WTC11 (cell line): ENCODE measurements around the gene CCM2. TPM values are rescaled to one million over a fixed set of nuclear protein-coding genes. Genes with fewer than 3 reads are reported as not detected.

Experiments
- ATAC-seq: fragments of 200-7000 bp; cut with Tn5 transposase; 2 replicates; pipeline ENCODE4 v1.10.0; 2021; ENCODE audit warnings: mild to moderate bottlenecking, moderate library complexity
- CTCF ChIA-PET: fragments of 300-600 bp; sonication (Branson Sonifier 250); formaldehyde crosslinking; loops from one replicate; lab custom pipeline; 2021; ENCODE audit warnings: antibody characterized with exemption; lab: Charles Lee
- POLR2A ChIA-PET: fragments of 350-600 bp; sonication (Branson Sonifier 250); formaldehyde crosslinking; loops from one replicate; lab custom pipeline; 2021; ENCODE audit warnings: antibody characterized with exemption; lab: Charles Lee
- DNase-seq: peaks from one replicate; pipeline ENCODE4 v3.0.0; 2021; ENCODE audit warnings: low spot score
- H3K27ac Mint-ChIP-seq: 2 replicates; pipeline ENCODE4 v1.8.0; 2021; ENCODE audit warnings: mixed read lengths
- H3K27me3 Mint-ChIP-seq: 2 replicates; pipeline ENCODE4 v1.8.0; 2021; ENCODE audit warnings: low read depth, mild to moderate bottlenecking, moderate library complexity, mixed read lengths
- H3K36me3 Mint-ChIP-seq: 2 replicates; pipeline ENCODE4 v1.8.0; 2021; ENCODE audit warnings: mixed read lengths
- H3K4me1 Mint-ChIP-seq: 2 replicates; pipeline ENCODE4 v1.8.0; 2022; ENCODE audit warnings: mixed read lengths
- H3K4me3 Mint-ChIP-seq: 2 replicates; pipeline ENCODE4 v1.8.0; 2021; ENCODE audit warnings: mild to moderate bottlenecking, moderate library complexity, mixed read lengths
- H3K9me3 Mint-ChIP-seq: 2 replicates; pipeline ENCODE4 v1.8.0; 2021; ENCODE audit warnings: mixed read lengths
- CBFB ChIP-seq: sonication (generic); formaldehyde crosslinking; IDR thresholded peaks from 2 replicates; pipeline ENCODE4 v1.8.1; 2022; ENCODE audit warnings: mild to moderate bottlenecking, low read depth, missing genetic modification reagents
- IRF2 ChIP-seq: sonication (generic); formaldehyde crosslinking; IDR thresholded peaks from 2 replicates; pipeline ENCODE4 v1.8.0; 2022; ENCODE audit warnings: low read depth, missing genetic modification reagents, borderline replicate concordance
- JAZF1 ChIP-seq: fragments of 250-450 bp; sonication (Bioruptor Pico); IDR thresholded peaks from 2 replicates; pipeline ENCODE4 v1.9.0; 2021; ENCODE audit warnings: moderate library complexity, mild to moderate bottlenecking, inconsistent platforms
- MXD4 ChIP-seq: fragments of 250-450 bp; sonication (Bioruptor Pico); IDR thresholded peaks from 2 replicates; pipeline ENCODE4 v1.8.0; 2021; ENCODE audit warnings: mild to moderate bottlenecking, moderate library complexity, borderline replicate concordance
- NFYB ChIP-seq: sonication (generic); formaldehyde crosslinking; conservative IDR thresholded peaks from 2 replicates; pipeline ENCODE4 v1.8.0; 2022; ENCODE audit warnings: low read depth, missing genetic modification reagents
- NR3C1 ChIP-seq: sonication (generic); formaldehyde crosslinking; conservative IDR thresholded peaks from 2 replicates; pipeline ENCODE4 v1.8.1; 2023; ENCODE audit warnings: low read depth, mild to moderate bottlenecking, missing genetic modification reagents
- SMAD4 ChIP-seq: sonication (generic); formaldehyde crosslinking; IDR thresholded peaks from 2 replicates; pipeline ENCODE4 v1.8.0; 2022; ENCODE audit warnings: mild to moderate bottlenecking, missing genetic modification reagents
- SOX15 ChIP-seq: fragments of 250-450 bp; sonication (Bioruptor Pico); IDR thresholded peaks from 2 replicates; pipeline ENCODE4 v1.9.0; 2021; ENCODE audit warnings: mild to moderate bottlenecking
- TEAD1 ChIP-seq: sonication (generic); formaldehyde crosslinking; IDR thresholded peaks from 2 replicates; pipeline ENCODE4 v1.8.0; 2022; ENCODE audit warnings: mild to moderate bottlenecking, missing genetic modification reagents
- TEAD4 ChIP-seq: sonication (generic); formaldehyde crosslinking; IDR thresholded peaks from 2 replicates; pipeline ENCODE4 v1.8.0; 2022; ENCODE audit warnings: mild to moderate bottlenecking, missing genetic modification reagents
- ZNF138 ChIP-seq: sonication (generic); formaldehyde crosslinking; conservative IDR thresholded peaks from 2 replicates; pipeline ENCODE4 v1.8.1; 2022; ENCODE audit warnings: mild to moderate bottlenecking, moderate library complexity, missing genetic modification reagents
- ZNF263 ChIP-seq: sonication (generic); formaldehyde crosslinking; IDR thresholded peaks from 2 replicates; pipeline ENCODE4 v1.8.1; 2022; ENCODE audit warnings: low read depth, mild to moderate bottlenecking, moderate library complexity, missing genetic modification reagents
- ZNF317 ChIP-seq: sonication (generic); formaldehyde crosslinking; IDR thresholded peaks from 2 replicates; pipeline ENCODE4 v1.8.1; 2023; ENCODE audit warnings: low read depth, mild to moderate bottlenecking, moderate library complexity, missing genetic modification reagents, borderline replicate concordance
- ZNF396 ChIP-seq: fragments of 250-450 bp; sonication (Bioruptor Pico); IDR thresholded peaks from 2 replicates; pipeline ENCODE4 v1.8.0; 2021; ENCODE audit warnings: mild to moderate bottlenecking, moderate library complexity, borderline replicate concordance
- total RNA-seq: library from RNA; stranded (reverse); gene quantifications from 3 replicates; pipeline ENCODE4 v1.2.3, GENCODE V29; 2021
- TF ChIP-seq, protein P1 (sequence below): sonication (generic); formaldehyde crosslinking; IDR thresholded peaks from 2 replicates; pipeline ENCODE4 v1.8.0; 2022; ENCODE audit warnings: mild to moderate bottlenecking, missing genetic modification reagents
- TF ChIP-seq, protein P2 (sequence below): sonication (generic); formaldehyde crosslinking; IDR thresholded peaks from 2 replicates; pipeline ENCODE4 v1.8.1; 2022; ENCODE audit warnings: low read depth, missing genetic modification reagents, borderline replicate concordance
- TF ChIP-seq, protein P3 (sequence below): sonication (generic); formaldehyde crosslinking; conservative IDR thresholded peaks from 2 replicates; pipeline ENCODE4 v1.8.1; 2023; ENCODE audit warnings: mild to moderate bottlenecking, low read depth, missing genetic modification reagents, moderate library complexity
- TF ChIP-seq, protein P4 (sequence below): fragments of 250-450 bp; sonication (Bioruptor Pico); IDR thresholded peaks from 2 replicates; pipeline ENCODE4 v1.9.0; 2021; ENCODE audit warnings: mild to moderate bottlenecking, borderline replicate concordance
- TF ChIP-seq, protein P5 (sequence below): fragments of 250-450 bp; sonication (Bioruptor Pico); conservative IDR thresholded peaks from 2 replicates; pipeline ENCODE4 v1.9.0; 2021; ENCODE audit warnings: mild to moderate bottlenecking

Gene CCM2
- total RNA-seq, 1 experiment from 2014 or later: 32.7 TPM

DNA sequence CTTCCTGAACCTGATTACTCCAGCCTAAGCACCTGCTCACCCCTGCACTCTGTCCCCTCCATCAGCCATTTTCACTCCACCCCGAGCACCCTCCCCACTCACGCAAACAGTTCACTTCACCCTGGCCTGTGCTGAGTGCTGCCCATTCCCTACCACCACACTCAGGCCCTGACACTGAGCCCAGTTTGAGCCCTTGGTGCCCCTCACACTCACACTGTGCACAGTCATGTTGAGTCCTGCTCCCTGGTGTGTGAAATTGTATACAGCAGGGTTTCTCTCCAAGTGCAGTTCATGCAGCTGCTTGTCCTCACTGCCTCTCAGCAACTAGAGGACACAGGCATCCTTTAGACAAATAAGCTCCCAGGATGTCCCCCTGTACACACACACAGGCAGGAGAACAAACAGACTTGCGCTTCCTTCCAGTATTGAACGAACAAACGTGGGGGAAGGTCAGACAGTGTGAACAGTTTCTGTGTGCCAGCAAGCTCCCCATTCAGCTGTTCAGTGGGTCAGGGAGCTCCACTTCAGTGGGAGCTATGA lies 28.0 kb upstream of the CCM2 start:
- Mint-ChIP-seq H3K9me3 (no peaks in the 10 kb centered on the region), H3K4me3 (no peak overlapping the region), H3K4me1 (no peaks in the 10 kb centered on the region), H3K36me3 (no peaks in the 10 kb centered on the region), H3K27ac (no peak overlapping the region), H3K27me3 (no peaks in the 10 kb centered on the region; the same call in 1 of the 2 replicates)
- CTCF ChIA-PET: interaction anchor here (0.7 to 3.3 kb wide), 7 partner anchors 9 to 165 kb away, joined by 3 to 139 read pairs (median 25); partner anchors contain the start of genes CCM2 and H2AZ2
- DNase-seq: no peak
- TF ChIP-seq TEAD1: no peak
- no peak for TF ChIP-seq NR3C1 (CRISPR knock-in tag)
- no peak for TF ChIP-seq IRF2 (CRISPR knock-in tag)
- no peak for TF ChIP-seq ZNF396 (CRISPR knock-in tag)
- TF ChIP-seq, protein P1, sequence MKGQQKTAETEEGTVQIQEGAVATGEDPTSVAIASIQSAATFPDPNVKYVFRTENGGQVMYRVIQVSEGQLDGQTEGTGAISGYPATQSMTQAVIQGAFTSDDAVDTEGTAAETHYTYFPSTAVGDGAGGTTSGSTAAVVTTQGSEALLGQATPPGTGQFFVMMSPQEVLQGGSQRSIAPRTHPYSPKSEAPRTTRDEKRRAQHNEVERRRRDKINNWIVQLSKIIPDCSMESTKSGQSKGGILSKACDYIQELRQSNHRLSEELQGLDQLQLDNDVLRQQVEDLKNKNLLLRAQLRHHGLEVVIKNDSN: no peak
- TF ChIP-seq, protein P2, sequence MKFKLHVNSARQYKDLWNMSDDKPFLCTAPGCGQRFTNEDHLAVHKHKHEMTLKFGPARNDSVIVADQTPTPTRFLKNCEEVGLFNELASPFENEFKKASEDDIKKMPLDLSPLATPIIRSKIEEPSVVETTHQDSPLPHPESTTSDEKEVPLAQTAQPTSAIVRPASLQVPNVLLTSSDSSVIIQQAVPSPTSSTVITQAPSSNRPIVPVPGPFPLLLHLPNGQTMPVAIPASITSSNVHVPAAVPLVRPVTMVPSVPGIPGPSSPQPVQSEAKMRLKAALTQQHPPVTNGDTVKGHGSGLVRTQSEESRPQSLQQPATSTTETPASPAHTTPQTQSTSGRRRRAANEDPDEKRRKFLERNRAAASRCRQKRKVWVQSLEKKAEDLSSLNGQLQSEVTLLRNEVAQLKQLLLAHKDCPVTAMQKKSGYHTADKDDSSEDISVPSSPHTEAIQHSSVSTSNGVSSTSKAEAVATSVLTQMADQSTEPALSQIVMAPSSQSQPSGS (CRISPR knock-in tag): no peak
- no peak for TF ChIP-seq CBFB (CRISPR knock-in tag)
- TF ChIP-seq, protein P3, sequence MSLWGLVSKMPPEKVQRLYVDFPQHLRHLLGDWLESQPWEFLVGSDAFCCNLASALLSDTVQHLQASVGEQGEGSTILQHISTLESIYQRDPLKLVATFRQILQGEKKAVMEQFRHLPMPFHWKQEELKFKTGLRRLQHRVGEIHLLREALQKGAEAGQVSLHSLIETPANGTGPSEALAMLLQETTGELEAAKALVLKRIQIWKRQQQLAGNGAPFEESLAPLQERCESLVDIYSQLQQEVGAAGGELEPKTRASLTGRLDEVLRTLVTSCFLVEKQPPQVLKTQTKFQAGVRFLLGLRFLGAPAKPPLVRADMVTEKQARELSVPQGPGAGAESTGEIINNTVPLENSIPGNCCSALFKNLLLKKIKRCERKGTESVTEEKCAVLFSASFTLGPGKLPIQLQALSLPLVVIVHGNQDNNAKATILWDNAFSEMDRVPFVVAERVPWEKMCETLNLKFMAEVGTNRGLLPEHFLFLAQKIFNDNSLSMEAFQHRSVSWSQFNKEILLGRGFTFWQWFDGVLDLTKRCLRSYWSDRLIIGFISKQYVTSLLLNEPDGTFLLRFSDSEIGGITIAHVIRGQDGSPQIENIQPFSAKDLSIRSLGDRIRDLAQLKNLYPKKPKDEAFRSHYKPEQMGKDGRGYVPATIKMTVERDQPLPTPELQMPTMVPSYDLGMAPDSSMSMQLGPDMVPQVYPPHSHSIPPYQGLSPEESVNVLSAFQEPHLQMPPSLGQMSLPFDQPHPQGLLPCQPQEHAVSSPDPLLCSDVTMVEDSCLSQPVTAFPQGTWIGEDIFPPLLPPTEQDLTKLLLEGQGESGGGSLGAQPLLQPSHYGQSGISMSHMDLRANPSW (CRISPR knock-in tag): no peak
- no peak for TF ChIP-seq ZNF263 (CRISPR knock-in tag)
- no peak for TF ChIP-seq ZNF317
- TF ChIP-seq, protein P4, sequence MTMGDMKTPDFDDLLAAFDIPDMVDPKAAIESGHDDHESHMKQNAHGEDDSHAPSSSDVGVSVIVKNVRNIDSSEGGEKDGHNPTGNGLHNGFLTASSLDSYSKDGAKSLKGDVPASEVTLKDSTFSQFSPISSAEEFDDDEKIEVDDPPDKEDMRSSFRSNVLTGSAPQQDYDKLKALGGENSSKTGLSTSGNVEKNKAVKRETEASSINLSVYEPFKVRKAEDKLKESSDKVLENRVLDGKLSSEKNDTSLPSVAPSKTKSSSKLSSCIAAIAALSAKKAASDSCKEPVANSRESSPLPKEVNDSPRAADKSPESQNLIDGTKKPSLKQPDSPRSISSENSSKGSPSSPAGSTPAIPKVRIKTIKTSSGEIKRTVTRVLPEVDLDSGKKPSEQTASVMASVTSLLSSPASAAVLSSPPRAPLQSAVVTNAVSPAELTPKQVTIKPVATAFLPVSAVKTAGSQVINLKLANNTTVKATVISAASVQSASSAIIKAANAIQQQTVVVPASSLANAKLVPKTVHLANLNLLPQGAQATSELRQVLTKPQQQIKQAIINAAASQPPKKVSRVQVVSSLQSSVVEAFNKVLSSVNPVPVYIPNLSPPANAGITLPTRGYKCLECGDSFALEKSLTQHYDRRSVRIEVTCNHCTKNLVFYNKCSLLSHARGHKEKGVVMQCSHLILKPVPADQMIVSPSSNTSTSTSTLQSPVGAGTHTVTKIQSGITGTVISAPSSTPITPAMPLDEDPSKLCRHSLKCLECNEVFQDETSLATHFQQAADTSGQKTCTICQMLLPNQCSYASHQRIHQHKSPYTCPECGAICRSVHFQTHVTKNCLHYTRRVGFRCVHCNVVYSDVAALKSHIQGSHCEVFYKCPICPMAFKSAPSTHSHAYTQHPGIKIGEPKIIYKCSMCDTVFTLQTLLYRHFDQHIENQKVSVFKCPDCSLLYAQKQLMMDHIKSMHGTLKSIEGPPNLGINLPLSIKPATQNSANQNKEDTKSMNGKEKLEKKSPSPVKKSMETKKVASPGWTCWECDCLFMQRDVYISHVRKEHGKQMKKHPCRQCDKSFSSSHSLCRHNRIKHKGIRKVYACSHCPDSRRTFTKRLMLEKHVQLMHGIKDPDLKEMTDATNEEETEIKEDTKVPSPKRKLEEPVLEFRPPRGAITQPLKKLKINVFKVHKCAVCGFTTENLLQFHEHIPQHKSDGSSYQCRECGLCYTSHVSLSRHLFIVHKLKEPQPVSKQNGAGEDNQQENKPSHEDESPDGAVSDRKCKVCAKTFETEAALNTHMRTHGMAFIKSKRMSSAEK (CRISPR knock-in tag): no peak
- no peak for TF ChIP-seq SOX15
- TF ChIP-seq MXD4 (CRISPR knock-in tag): no peak
- no peak for TF ChIP-seq NFYB (CRISPR knock-in tag)
- no peak for TF ChIP-seq JAZF1 (CRISPR knock-in tag)
- TF ChIP-seq, protein P5, sequence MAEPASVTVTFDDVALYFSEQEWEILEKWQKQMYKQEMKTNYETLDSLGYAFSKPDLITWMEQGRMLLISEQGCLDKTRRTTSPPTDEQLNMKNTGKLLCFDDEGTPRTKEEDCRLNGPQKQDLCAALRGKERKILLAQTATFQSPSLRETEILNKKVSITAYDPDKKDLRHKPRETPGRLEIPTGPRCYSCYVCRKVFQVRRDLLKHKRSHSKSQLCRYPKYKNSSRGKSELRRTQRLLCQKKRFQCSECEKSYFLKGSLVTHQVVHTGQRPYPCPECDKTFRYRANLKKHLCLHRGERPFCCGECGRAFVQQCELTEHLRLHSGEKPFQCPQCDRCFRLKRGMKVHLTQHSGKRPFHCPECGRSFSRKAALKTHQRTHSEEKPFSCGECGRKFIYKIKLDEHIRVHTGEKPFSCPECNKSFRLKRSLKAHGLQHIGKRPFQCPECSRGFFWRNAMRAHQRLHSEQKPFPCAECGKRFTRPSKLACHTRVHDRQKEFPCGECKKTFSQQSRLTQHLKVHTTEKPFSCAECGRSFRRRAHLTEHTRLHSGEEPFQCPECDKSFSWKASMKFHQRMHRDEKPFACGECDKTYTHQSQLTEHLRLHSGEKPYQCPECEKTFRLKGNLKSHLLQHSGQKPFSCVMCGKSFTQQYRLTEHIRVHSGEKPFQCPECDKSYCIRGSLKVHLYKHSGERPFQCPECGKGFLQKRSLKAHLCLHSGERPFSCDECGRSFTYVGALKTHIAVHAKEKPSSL (CRISPR knock-in tag): no peak
- TF ChIP-seq SMAD4: no peak
- no peak for TF ChIP-seq TEAD4 (CRISPR knock-in tag)
- no peak for TF ChIP-seq ZNF138 (CRISPR knock-in tag)
- POLR2A ChIA-PET: interaction anchor here (1.1 to 1.5 kb wide), 2 partner anchors 10 to 11 kb away, joined by 3 to 4 read pairs; no protein-coding TSS in a partner anchor
- ATAC-seq: no peak
